ENCODE results near the gene PGGT1B. TPM values are rescaled to one million over a fixed set of nuclear protein-coding genes. Genes with fewer than 3 reads are reported as not detected.

Gene PGGT1B
- polyA plus RNA-seq, 3 donors, result 3.2 to 32.6 (median 11.6) TPM

GRCh38 chr5:115236599-115236998 lies 26.1 kb downstream of the PGGT1B start:
- no peaks in the 10 kb centered on the region for H3K9me3 Mint-ChIP-seq
- no CpG with 5 or more reads among the region's 2 CpGs for WGBS (ENCODE audit: insufficient coverage)
- Histone ChIP-seq H3K4me3 (replicated peaks in 1 of 3; ENCODE audit: low read depth in 2 of 3, low read length in 3 of 3) (no peak overlapping the region), H3K4me1 (ENCODE audit: control insufficient read depth in 1 of 2, insufficient read depth in 2 of 2, low read length in 2 of 2) (no peaks in the 10 kb centered on the region), H3K9ac (ENCODE audit: insufficient read depth, low read length, poor library complexity, severe bottlenecking) (no peak overlapping the region), H3K4me2 (replicated peaks; ENCODE audit: extremely low read depth, low read length, poor library complexity, severe bottlenecking) (no peak overlapping the region), H4K20me1 (ENCODE audit: insufficient read depth, low read length) (peaks cover 77% of the 10 kb centered on the region), H3K27me3 (ENCODE audit: control insufficient read depth in 2 of 2, insufficient read depth in 2 of 2, low read length in 2 of 2) (no peaks in the 10 kb centered on the region), H3K36me3 (replicated peaks in 1 of 2; ENCODE audit: control insufficient read depth in 1 of 2, insufficient read depth in 2 of 2, low read length in 2 of 2) (peaks cover 77 to 94% of the 10 kb centered on the region in 2 donors), H3K9me3 (replicated peaks in 1 of 2; ENCODE audit: control insufficient read depth in 1 of 2, insufficient read depth in 1 of 2, low read length in 2 of 2) (no peaks in the 10 kb centered on the region), H3K27ac (ENCODE audit: low read depth in 1 of 2, low read length in 2 of 2) (no peak overlapping the region), H2AFZ (ENCODE audit: insufficient read depth, low read depth, low read length, poor library complexity, severe bottlenecking) (no peak overlapping the region), H3K79me2 (ENCODE audit: insufficient read depth, low read length) (no peaks in the 10 kb centered on the region)
- peaks cover 73% of the 10 kb centered on the region in 2 donors for H3K36me3 Mint-ChIP-seq
- no peak for TF ChIP-seq CTCF (IDR thresholded peaks at IDR 0.05)
- intact Hi-C loops (cut with micrococcal nuclease), result no loop called here
- no peak for DNase-seq
- no peak overlapping the region for H3K27ac Mint-ChIP-seq
- H3K4me3 Mint-ChIP-seq, result no peak overlapping the region
- no peaks in the 10 kb centered on the region for H3K27me3 Mint-ChIP-seq (ENCODE audit: low read depth in 3 of 3)
- H3K4me1 Mint-ChIP-seq, result no peaks in the 10 kb centered on the region

GRCh38 chr5:115231598-115231997 lies 31.1 kb downstream of the PGGT1B start:
- peaks cover 76% of the 10 kb centered on the region for H4K20me1 ChIP-seq (ENCODE audit: insufficient read depth, low read length)

More at GRCh38 chr5:115231598-115231997, 31.1 kb downstream of the PGGT1B start:
- H3K27ac ChIP-seq (ENCODE audit: low read depth in 1 of 2, low read length in 2 of 2), result no peak overlapping the region
- Mint-ChIP-seq H3K4me3 (no peak overlapping the region), H3K36me3 (peaks cover 75 to 77% of the 10 kb centered on the region in 2 donors), H3K27me3 (ENCODE audit: low read depth in 3 of 3) (no peaks in the 10 kb centered on the region), H3K27ac (no peak overlapping the region), H3K9me3 (no peaks in the 10 kb centered on the region), H3K4me1 (peaks cover 5% of the 10 kb centered on the region)
- no peak for DNase-seq
- H3K9me3 ChIP-seq (replicated peaks in 1 of 2; ENCODE audit: control insufficient read depth in 1 of 2, insufficient read depth in 1 of 2, low read length in 2 of 2), result no peaks in the 10 kb centered on the region
- H3K9ac ChIP-seq (ENCODE audit: insufficient read depth, low read length, poor library complexity, severe bottlenecking), result no peak overlapping the region
- no peak for TF ChIP-seq CTCF (IDR thresholded peaks at IDR 0.05)
- WGBS (ENCODE audit: insufficient coverage), result 80% methylated on average over 1 of the region's 4 CpGs
- H3K27me3 ChIP-seq (ENCODE audit: control insufficient read depth in 2 of 2, insufficient read depth in 2 of 2, low read length in 2 of 2), result no peaks in the 10 kb centered on the region
- peaks cover 74 to 95% of the 10 kb centered on the region in 2 donors for H3K36me3 ChIP-seq (replicated peaks in 1 of 2; ENCODE audit: control insufficient read depth in 1 of 2, insufficient read depth in 2 of 2, low read length in 2 of 2)
- H3K4me1 ChIP-seq (ENCODE audit: control insufficient read depth in 1 of 2, insufficient read depth in 2 of 2, low read length in 2 of 2), result no peaks in the 10 kb centered on the region
- H2AFZ ChIP-seq (ENCODE audit: insufficient read depth, low read depth, low read length, poor library complexity, severe bottlenecking), result no peak overlapping the region
- intact Hi-C loops (cut with micrococcal nuclease), result no loop called here
- no peak overlapping the region for H3K4me3 ChIP-seq (replicated peaks in 1 of 3; ENCODE audit: low read depth in 2 of 3, low read length in 3 of 3)
- no peak overlapping the region for H3K4me2 ChIP-seq (replicated peaks; ENCODE audit: extremely low read depth, low read length, poor library complexity, severe bottlenecking)
- H3K79me2 ChIP-seq (ENCODE audit: insufficient read depth, low read length), result peaks cover 5% of the 10 kb centered on the region

Measured in CD14-positive monocyte (primary cell).